RWPE2 (cell line): Measurements from ENCODE around the gene ARMC9.
"Not testable (repeated sequence)": the region's sequence is repeated elsewhere in the genome, so short reads cannot be mapped to it uniquely, and the experiment has no call there.

Experiments used
- ATAC-seq: fragments of 200-7000 bp; cut with Tn5 transposase; 3 replicates; pipeline ENCODE4 v1.9.1; 2021; ENCODE audit warnings: low read depth
- DNase-seq: peaks from one replicate; pipeline ENCODE4 v3.0.0-alpha.2; 2020; ENCODE audit warnings: low spot score
- H3K27ac ChIP-seq: fragments of 450-650 bp; 2 replicates; pipeline ENCODE4 v1.5.1; 2017; ENCODE audit warnings: mild to moderate bottlenecking; ENCODE audit not compliant: poor library complexity, severe bottlenecking
- H3K27me3 ChIP-seq: fragments of 250-450 bp; sonication (Bioruptor Pico); 2 replicates; pipeline ENCODE4 v1.5.1; 2021; ENCODE audit warnings: mild to moderate bottlenecking, moderate library complexity; ENCODE audit not compliant: insufficient read depth, poor library complexity, severe bottlenecking
- H3K36me3 ChIP-seq: fragments of 250-450 bp; sonication (Bioruptor Pico); 2 replicates; pipeline ENCODE4 v1.5.1; 2020; ENCODE audit warnings: low read depth, mild to moderate bottlenecking, moderate library complexity
- H3K4me1 ChIP-seq: fragments of 250-450 bp; sonication (Bioruptor Pico); 2 replicates; pipeline ENCODE4 v1.5.1; 2021; ENCODE audit warnings: mild to moderate bottlenecking, moderate library complexity; ENCODE audit not compliant: insufficient read depth, poor library complexity, severe bottlenecking
- H3K4me3 ChIP-seq: fragments of 250-450 bp; sonication (Bioruptor Pico); 2 replicates; pipeline ENCODE4 v1.5.1; 2021; ENCODE audit warnings: mild to moderate bottlenecking, moderate library complexity; ENCODE audit not compliant: severe bottlenecking
- H3K9me3 ChIP-seq: fragments of 250-450 bp; sonication (Bioruptor Pico); 2 replicates; pipeline ENCODE4 v1.5.1; 2021; ENCODE audit warnings: mild to moderate bottlenecking, moderate library complexity; ENCODE audit not compliant: severe bottlenecking
- CTCF ChIP-seq: fragments of 450-650 bp; IDR thresholded peaks from one replicate; pipeline ENCODE4 v1.5.1; 2017; ENCODE audit warnings: mild to moderate bottlenecking, moderate library complexity; ENCODE audit not compliant: poor library complexity, severe bottlenecking

ARMC9 gene

DNA sequence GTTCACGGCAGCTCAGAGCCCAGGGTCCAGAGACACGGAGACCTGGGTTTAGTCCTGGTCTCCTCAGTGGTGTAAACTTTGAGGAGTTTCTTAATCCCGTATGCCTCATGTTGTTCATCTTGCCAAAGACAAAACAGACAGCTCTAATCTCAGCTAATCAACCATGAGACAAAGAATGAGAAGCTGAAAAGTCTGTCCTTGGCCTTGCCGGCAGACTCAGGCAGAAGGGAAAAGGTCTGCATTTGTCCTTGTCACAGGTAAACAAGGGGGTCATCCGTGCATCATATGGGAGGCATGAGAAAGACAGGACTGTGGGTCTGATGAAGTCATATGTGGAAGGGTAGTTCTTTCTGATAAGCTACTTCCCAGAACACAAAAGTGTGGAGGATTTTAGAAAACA is 1.8 kb upstream of the ARMC9 start:
- no peak for ATAC-seq
- Histone ChIP-seq H3K27ac (no peak overlapping the region), H3K4me1 (peaks cover 3% of the 10 kb centered on the region)

DNA sequence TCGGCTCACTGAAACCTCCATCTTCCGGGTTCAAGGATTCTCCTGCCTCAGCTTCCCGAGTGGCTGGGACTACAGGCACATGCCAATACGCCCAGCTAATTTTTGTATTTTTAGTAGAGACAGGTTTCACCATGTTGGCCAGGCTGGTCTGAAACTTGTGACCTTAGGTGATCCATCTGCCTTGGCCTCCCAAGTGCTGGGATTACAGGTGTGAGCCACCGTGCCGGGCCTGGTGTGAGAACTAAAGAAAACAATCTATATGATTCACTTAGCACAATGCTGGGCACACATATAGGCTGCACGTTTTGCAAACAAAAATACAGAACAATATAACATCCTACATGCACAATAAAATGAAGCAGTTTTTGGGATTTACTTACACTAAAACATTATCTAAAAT is 1.2 kb upstream of the ARMC9 start:
- H3K27ac ChIP-seq, ATAC-seq, H3K27me3 ChIP-seq, H3K9me3 ChIP-seq, DNase-seq, H3K4me3 ChIP-seq, H3K4me1 ChIP-seq, H3K36me3 ChIP-seq: not testable (repeated sequence)

More for the DNA sequence above, 1.8 kb upstream of the ARMC9 start:
- H3K36me3 ChIP-seq, result no peaks in the 10 kb centered on the region
- H3K27me3 ChIP-seq, result no peaks in the 10 kb centered on the region
- TF ChIP-seq CTCF, result no peak
- no peak for DNase-seq
- H3K4me3 ChIP-seq, result no peak overlapping the region
- H3K9me3 ChIP-seq, result no peaks in the 10 kb centered on the region

DNA sequence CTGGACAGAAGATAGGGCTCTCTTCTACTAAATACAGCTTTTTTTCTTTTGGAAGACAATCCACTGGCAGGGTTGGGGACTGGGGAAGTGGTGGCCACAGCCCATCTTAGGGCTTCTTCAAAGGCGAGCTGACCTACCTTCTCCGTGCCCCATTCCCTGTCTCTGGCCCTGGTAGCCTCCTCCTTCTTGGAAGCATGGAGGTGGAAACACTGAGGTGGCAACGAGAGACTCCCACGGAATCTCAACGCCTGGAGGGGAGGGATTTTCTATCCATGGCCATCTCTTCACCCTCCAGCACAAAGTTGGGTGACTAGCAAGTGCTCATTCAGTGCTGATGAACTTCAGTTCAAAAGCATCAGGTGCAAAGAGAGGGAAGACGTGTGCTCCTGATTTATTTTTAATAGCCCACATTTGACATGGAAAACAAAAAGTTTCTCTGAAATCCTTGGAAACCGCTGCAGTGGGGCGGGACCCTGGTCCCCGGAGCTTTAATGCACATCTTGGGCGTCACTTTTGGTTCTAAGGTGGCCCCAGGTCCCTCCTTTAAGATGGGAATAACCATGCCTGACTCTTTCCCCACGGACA is 633 bp upstream of the ARMC9 start:
- H3K9me3 ChIP-seq, result no peaks in the 10 kb centered on the region
- peak overlapping the region; percentile 45 for H3K27ac ChIP-seq
- no peaks in the 10 kb centered on the region for H3K27me3 ChIP-seq

GRCh38 chr2:231199219-231199618 is 788 bp downstream of the ARMC9 start:
- peak; percentile 31 for ATAC-seq
- TF ChIP-seq CTCF, result no peak
- Histone ChIP-seq H3K27ac (peak overlapping the region; percentile 45), H3K4me3 (peak overlapping the region; percentile 63), H3K9me3 (no peaks in the 10 kb centered on the region), H3K27me3 (no peaks in the 10 kb centered on the region), H3K36me3 (no peaks in the 10 kb centered on the region), H3K4me1 (peaks cover 3% of the 10 kb centered on the region)
- DNase-seq, result no peak

More for the DNA sequence above, 633 bp upstream of the ARMC9 start:
- H3K4me1 ChIP-seq, result peaks cover 3% of the 10 kb centered on the region
- no peaks in the 10 kb centered on the region for H3K36me3 ChIP-seq
- ATAC-seq (no peak), DNase-seq (no peak)
- peak overlapping the region; percentile 63 for H3K4me3 ChIP-seq
- TF ChIP-seq CTCF, result no peak

DNA sequence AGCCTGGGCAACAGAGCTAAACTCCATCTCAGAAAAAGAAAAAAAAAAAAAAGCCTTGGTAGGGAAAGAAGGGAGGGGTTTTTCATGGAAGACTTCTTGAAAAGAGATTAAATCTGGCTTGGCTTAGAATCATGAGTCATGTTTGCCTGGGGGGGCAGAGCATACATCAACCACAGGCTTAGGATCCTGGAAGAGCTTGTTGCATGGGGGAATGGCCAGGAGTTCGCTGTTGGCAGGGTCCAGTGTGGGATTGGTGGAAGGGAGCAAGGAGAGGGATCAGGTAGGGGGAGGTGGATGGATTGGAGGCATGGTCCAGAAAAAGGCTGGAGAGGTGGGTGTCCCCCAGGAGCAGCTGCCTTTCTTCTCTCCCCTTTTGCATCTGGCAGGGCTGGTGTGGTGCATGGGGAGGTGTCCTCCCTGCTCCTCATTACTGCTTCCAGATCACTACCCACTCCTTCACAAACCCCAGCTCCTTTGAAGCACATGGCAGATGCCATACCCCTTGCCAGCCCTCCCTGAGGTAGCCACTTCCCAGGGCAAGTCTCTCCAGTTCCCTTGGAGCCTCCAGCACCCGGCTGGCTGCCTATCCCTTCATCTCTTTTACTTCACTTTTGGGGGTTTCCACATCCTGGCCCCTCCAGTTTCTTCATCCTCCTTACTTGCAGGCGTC is 2.5 kb downstream of the ARMC9 start:
- no peak for TF ChIP-seq CTCF
- H3K4me3 ChIP-seq, result no peak overlapping the region

More for the DNA sequence above, 2.5 kb downstream of the ARMC9 start:
- no peaks in the 10 kb centered on the region for H3K27me3 ChIP-seq
- peaks cover 3% of the 10 kb centered on the region for H3K4me1 ChIP-seq
- no peaks in the 10 kb centered on the region for H3K9me3 ChIP-seq
- ATAC-seq (no peak), DNase-seq (no peak)
- H3K36me3 ChIP-seq, result no peaks in the 10 kb centered on the region
- H3K27ac ChIP-seq, result no peak overlapping the region
